NCI-H1417 (cell line): ENCODE measurements around the gene AP4B1.
A peak's percentile ranks its signal among the peaks of the same experiment; 100 is the strongest.

Experiments
- DNase-seq, 3 experiments: peaks; one replicate each; lab custom pipeline; 2025; lab: John Stamatoyannopoulos, UW

Gene AP4B1

GRCh38 chr1:113930499-113931161 is 26.0 kb upstream of the AP4B1 start:
- DNase-seq, result peak in 2 of 3 experiments; percentile 34 to 61

GRCh38 chr1:113929750-113930498 is 25.3 kb upstream of the AP4B1 start:
- DNase-seq, result peak; percentile 42 to 80 (median 70)

GRCh38 chr1:113928941-113929749 is 24.5 kb upstream of the AP4B1 start, which contains the start of gene HIPK1:
Gene HIPK1, plus strand, starts transcription at chr1:113929324.
- peak; percentile 93 to 97 (median 93) for DNase-seq

GRCh38 chr1:113928187-113928930 is 23.8 kb upstream of the AP4B1 start:
- no peak for DNase-seq

- no peak for DNase-seq
Measured at GRCh38 chr1:113924473-113924872, 19.9 kb upstream of the AP4B1 start.

- no peak for DNase-seq
Measured at GRCh38 chr1:113922957-113923356, 18.4 kb upstream of the AP4B1 start.

GRCh38 chr1:113918243-113918642 is 13.6 kb upstream of the AP4B1 start:
- no peak for DNase-seq

GRCh38 chr1:113917400-113918082 is 12.9 kb upstream of the AP4B1 start:
- DNase-seq, result no peak

- DNase-seq, result no peak
Measured at GRCh38 chr1:113916974-113917373, 12.4 kb upstream of the AP4B1 start.

- DNase-seq, result no peak
Measured at GRCh38 chr1:113913887-113914664, 9.5 kb upstream of the AP4B1 start.

- DNase-seq, result no peak
Measured at GRCh38 chr1:113913312-113913668, 8.7 kb upstream of the AP4B1 start.

- no peak for DNase-seq
Measured at GRCh38 chr1:113912594-113913311, 8.2 kb upstream of the AP4B1 start.

GRCh38 chr1:113905435-113905861 is 849 bp upstream of the AP4B1 start:
- peak in 2 of 3 experiments; percentile 25 to 73 for DNase-seq

- DNase-seq, result peak in 2 of 3 experiments; percentile 76 to 92
Measured at GRCh38 chr1:113904293-113904673, 316 bp downstream of the AP4B1 start.

- DNase-seq, result peak in 1 of 3 experiments; percentile 37
Measured at GRCh38 chr1:113903501-113904292, 902 bp downstream of the AP4B1 start.

GRCh38 chr1:113901191-113901590 is 3.4 kb downstream of the AP4B1 start:
- no peak for DNase-seq

- no peak for DNase-seq
Measured at GRCh38 chr1:113899111-113899510, 5.5 kb downstream of the AP4B1 start.

GRCh38 chr1:113898241-113898814 is 6.3 kb downstream of the AP4B1 start:
- no peak for DNase-seq

GRCh38 chr1:113895961-113896360 is 8.6 kb downstream of the AP4B1 start:
- no peak for DNase-seq
